GM18508 (cell line): Measurements from ENCODE around the gene TBCK.
"Not testable (repeated sequence)": the region's sequence is repeated elsewhere in the genome, so short reads cannot be mapped to it uniquely, and the experiment has no call there.

Experiments
- ATAC-seq: cut with Tn5 transposase; IDR thresholded peaks from one replicate; pipeline ENCODE4 v1.9.1; 2021; ENCODE audit warnings: moderate number of reproducible peaks; ENCODE audit not compliant: insufficient read depth, unreplicated experiment

Gene TBCK

GRCh38 chr4:106323119-106323518 lies 7.1 kb upstream of the TBCK start:
- no peak for ATAC-seq

- not testable (repeated sequence) for ATAC-seq
Measured at GRCh38 chr4:106321814-106322213, 5.8 kb upstream of the TBCK start.

- not testable (repeated sequence) for ATAC-seq
Measured at GRCh38 chr4:106321168-106321567, 5.2 kb upstream of the TBCK start.

GRCh38 chr4:106320235-106320634 lies 4.2 kb upstream of the TBCK start:
- ATAC-seq: no peak

- no peak for ATAC-seq
Measured at GRCh38 chr4:106318511-106318910, 2.5 kb upstream of the TBCK start.

- no peak for ATAC-seq
Measured at GRCh38 chr4:106317815-106318214, 1.8 kb upstream of the TBCK start.

- no peak for ATAC-seq
Measured at GRCh38 chr4:106316773-106317409, 882 bp upstream of the TBCK start.

GRCh38 chr4:106315476-106315967 lies 487 bp downstream of the TBCK start:
- ATAC-seq: peak; percentile 0

GRCh38 chr4:106314960-106315359 lies 1.0 kb downstream of the TBCK start:
- ATAC-seq: no peak

- no peak for ATAC-seq
Measured at GRCh38 chr4:106312997-106313522, 2.9 kb downstream of the TBCK start.

- no peak for ATAC-seq
Measured at GRCh38 chr4:106312377-106312776, 3.6 kb downstream of the TBCK start.

- no peak for ATAC-seq
Measured at GRCh38 chr4:106306561-106306960, 9.4 kb downstream of the TBCK start.

GRCh38 chr4:106305435-106306055 lies 10.5 kb downstream of the TBCK start:
- no peak for ATAC-seq

GRCh38 chr4:106304632-106305031 lies 11.4 kb downstream of the TBCK start:
- ATAC-seq: no peak

GRCh38 chr4:106303548-106304281 lies 12.3 kb downstream of the TBCK start:
- no peak for ATAC-seq

- no peak for ATAC-seq
Measured at GRCh38 chr4:106302062-106302438, 14.0 kb downstream of the TBCK start.

GRCh38 chr4:106301393-106302061 lies 14.5 kb downstream of the TBCK start:
- no peak for ATAC-seq

GRCh38 chr4:106299977-106300376 lies 16.0 kb downstream of the TBCK start:
- no peak for ATAC-seq

GRCh38 chr4:106297245-106298035 lies 18.6 kb downstream of the TBCK start:
- ATAC-seq: no peak

- ATAC-seq: no peak
Measured at GRCh38 chr4:106294062-106294461, 21.9 kb downstream of the TBCK start.
